NCI-H1694 (cell line): Measurements from ENCODE around the gene SCTR.

ENCODE experiments used
- DNase-seq: peaks from one replicate; lab custom pipeline; 2025; lab: John Stamatoyannopoulos, UW

SCTR gene

DNA sequence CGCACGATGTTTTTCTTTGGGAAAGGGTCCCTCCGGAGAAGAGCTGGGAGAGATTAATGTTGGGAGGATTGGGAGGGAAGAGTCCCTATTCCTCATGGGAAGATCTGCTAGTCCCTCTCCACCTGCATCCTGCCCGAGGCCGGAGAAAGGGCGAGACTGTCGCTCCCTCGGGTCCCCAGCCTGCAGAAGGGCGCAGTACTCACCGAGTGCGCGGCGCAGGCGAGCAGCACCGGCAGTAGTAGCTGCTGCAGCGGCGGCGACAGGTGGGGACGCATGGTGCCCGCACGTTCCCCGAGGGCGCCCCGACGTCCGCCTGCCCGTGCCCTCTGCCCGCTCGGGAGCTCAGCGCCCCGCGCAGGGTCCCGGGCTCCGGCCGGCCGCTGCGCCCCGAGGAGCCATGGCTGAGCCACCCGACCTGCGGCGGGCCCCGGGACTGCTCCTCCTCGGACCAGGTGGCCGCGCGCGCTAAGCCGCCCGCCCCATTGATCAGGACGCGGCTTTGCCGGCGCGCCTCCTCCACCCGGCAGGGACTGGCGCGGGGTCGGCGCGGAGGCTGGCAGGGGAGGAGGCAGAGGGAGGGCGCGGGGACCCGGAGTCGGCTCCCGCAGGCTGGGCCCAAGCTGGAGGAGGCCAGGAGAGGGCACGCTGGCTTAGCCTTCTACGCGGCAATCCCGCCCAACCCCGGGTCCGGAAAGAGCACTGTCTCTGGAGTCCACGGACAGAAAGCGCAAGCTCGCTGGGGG lies at the start of gene SCTR:
Gene SCTR (minus strand): TSS at position 532 of the 743 bp plus-strand sequence. CDS start 257 bp downstream, at position 275.
- DNase-seq = no peak

DNA sequence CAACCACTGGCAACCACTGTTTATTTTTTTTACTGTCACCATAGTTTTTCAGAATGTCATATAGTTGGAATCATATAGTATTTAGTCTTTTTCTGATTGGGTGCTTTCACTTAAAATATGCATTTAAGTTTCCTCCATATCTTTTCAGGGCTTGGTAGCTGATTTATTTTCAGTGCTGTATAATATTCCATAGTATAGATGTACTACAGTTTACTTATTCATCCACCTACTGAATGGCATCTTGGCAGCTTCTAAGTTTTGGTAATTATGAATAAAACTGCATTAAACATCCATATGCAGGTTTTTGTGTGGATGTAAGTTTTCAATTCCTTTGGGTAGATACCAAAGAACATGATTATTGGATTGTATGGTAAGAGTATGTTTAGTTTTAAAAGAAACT lies 43.0 kb upstream of the SCTR start:
- no peak for DNase-seq

DNA sequence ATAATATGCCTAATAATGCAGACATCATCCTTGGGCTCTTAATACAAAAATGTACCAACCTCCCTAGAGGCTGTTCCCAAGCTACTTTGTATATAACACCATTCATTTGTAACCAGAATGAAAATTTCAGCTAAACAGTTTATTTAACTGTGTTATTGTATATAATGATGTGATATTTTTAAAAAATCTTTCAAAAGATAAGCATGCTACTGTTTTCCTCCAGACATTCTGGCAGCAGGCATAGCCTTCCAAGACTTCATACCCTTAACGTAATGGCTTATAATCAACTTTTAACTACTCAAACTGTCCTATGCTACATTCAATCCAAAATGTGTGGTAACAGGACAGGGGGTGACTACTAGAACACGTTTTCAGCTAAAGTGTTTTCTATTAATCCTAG lies 41.2 kb upstream of the SCTR start:
- no peak for DNase-seq

DNA sequence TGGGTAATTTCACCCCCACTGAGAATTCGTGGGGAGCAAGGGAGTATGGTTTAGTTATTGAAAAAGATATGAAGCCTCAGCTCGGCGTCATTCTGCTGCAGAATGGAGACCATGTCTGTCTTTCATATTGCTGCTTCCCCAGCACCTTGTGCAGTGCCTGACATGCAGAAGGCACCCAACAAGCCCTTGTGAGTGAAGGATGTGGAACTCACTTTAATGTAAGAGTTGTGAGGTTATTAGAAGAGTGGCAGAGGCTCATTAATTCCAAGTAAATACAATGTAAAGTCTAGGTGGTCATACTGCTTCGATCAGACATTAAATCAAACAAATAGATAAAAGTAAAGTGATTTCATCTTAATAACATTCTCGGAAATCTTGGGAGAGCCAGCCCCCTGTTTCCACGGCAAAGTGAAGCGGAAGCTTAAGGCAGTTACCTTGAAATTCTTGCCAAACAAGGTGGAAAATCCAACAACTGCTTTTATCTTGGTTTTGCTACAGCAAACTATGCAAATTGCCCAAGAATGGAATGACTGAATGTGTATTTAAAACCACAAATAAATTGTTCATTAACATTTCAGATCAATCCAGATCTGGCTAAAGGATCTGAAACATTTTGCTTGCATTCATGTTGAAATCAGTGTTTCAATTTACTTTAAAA lies 29.5 kb upstream of the SCTR start:
- no peak for DNase-seq

DNA sequence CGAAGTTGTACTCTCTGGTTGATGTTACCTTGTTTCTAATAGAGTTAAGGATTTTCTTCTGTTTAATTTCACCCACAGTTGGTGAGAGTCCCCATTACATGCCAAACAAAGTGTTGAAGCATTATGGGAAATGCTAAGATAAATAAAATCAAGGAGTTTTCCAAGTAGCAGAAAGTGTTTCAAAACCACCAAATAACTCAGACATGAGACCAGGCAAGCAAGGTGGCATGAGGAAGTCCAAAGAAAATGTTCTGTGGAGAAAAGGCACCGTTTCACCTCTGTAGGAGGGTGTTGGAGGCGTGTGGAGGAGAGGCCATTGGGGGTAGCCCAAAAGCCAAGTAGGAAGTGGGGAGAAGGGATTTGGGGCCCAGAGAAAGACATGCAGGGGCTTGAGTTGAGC lies 28.6 kb upstream of the SCTR start:
- no peak for DNase-seq

DNA sequence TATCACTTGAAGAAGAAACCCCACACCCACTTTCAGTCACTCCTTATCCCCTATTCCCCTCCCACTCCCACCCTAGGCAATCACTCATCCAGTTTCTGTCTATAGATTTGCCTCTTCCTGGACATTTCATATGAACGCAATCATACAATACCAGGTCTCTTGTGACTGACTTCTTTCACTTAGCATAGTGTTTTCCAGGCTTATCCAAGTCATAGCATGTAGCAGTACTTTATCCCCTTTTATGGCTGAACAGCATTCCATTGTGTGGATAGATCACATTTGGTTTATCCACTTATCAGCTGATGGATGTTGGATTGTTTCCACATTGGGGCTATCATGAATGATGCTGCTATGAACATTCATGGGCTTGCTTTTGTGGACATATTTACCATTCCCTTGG lies 26.6 kb upstream of the SCTR start:
- DNase-seq = no peak

DNA sequence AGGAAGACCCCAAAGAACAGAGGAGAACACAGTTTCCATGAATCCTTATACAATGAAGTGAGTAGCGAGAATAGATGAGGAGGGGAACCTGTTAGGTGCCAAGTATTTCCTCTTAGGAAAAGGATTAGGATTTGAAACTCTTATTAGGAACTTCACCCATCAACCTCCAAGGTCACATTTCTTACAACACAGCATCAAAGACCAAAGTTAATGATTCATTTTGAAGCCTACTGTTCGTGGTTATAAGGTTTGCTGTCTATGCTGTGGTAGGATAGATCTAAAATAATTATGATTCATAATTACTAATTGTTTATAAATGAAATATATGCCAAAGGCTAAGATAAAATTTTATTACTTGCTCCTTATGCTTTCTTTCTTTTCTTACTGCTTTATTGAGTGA lies 26.1 kb upstream of the SCTR start:
- DNase-seq = no peak

DNA sequence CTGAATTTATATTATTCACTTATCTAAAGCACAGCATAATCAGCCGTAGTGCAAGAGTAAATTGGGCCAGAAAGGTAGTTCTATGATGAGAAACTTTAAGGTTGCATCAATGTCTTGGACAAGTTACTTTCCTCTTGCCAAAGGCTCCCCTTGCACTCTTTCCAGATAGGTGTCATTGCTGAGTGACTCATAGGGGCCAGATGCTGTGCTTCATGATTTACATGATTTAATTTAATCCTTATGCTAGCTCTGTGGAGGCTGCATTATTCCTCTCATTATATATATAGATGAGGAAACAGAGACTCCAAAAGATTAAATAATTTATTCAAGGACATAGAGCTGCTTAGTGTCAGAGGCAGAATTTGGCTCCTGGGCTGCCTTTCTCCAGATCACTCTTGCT lies 25.0 kb upstream of the SCTR start:
- peak; percentile 5 for DNase-seq

DNA sequence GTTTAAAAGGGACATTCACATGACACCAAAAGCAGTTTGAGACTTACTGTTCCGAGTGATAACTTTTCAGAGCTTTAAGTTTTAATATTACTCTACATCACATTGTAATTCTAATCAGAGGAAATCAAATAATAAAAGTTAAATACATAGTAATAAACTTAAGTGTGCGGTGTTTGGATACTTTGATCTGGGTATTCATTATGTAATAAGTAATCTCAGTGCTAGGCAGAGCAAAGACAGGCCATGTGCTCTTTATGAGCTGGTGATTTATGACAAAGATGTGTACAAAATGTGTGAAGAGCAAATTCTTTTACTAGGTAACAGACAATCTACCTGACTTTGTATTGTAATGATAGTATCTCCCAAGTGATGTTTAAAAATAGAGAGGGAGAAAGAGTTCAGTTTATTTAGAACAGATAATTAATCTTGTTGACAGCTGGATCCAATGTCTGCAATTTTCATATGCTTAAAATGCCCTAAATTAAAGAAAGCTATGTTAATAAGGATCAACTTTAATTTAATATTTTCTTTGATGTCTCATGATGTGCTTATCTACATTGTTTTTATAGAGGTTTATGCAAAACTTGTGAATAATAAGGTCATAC lies 24.3 kb upstream of the SCTR start:
- no peak for DNase-seq

DNA sequence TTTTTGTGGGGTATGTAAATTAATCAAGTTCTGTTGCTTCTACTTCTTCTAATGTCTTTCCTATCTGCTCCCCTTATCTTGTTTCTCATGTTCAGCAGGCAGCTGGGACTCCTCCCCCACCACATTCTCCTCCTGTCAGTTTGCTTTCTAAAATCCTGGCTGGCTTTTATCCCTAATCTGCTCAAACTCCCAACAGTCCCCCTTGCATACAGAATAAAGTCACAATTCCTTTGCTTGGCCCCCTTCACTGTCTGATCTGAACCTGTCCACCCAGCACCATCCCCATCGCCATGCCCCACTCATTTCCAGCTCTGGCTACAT lies 22.1 kb upstream of the SCTR start:
- DNase-seq = no peak

DNA sequence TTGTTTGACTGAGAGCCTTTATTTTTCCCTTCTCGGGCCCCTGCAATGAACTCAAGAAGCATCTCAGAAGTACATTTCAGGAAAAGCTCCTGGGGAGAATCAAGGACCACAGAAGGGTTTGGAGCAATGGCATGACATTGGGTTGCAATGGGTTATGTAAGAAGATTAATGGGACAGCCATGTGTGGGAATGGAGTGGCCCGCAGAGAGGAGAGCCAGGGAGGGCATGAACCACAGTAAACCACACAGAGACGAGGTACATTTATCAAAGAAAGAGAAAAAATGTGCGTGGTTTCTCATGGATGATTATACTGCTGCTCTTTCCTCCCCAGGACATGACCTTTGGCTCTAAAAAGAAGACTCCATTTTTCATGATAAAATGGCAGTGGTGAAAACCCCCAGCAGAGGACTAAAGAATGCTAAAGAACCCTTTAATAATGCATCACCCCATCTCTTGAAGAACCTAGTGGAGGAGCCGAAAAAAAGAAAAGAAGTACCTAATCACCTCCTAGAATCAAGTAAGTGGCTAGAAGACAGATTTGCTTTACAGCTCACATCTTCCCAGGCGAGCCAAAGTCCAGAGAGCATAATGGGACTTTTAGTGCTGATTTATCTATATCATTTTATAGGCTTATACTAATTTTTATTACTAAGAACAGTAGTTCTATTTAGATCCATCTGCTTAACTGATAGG lies 21.6 kb upstream of the SCTR start:
- DNase-seq = no peak

DNA sequence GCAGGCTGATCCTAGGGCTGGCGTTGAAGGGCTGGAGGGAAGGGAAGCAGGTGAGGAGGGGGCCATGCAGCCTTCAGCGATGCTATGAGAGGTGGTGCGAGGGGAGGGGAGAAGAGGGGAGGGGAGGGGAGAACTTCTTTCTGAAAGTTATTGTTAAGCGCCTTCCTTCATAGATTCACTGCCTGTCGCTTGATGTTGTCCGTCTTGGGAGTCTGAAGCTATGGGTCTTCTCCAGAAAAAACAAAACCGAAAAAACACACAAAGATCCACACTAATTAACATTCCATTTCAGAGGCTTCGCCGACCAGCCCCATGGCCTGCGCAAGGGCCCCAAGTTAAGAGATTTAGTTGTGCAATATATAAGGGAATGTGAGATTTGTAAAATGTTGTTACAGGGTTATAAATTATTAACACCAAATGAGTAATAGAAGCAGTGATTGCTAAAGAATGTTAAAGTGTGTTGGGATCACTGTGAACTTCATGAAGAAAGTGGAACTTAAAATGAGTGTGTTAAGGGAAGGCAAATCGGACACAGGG lies 20.7 kb upstream of the SCTR start:
- DNase-seq = no peak

DNA sequence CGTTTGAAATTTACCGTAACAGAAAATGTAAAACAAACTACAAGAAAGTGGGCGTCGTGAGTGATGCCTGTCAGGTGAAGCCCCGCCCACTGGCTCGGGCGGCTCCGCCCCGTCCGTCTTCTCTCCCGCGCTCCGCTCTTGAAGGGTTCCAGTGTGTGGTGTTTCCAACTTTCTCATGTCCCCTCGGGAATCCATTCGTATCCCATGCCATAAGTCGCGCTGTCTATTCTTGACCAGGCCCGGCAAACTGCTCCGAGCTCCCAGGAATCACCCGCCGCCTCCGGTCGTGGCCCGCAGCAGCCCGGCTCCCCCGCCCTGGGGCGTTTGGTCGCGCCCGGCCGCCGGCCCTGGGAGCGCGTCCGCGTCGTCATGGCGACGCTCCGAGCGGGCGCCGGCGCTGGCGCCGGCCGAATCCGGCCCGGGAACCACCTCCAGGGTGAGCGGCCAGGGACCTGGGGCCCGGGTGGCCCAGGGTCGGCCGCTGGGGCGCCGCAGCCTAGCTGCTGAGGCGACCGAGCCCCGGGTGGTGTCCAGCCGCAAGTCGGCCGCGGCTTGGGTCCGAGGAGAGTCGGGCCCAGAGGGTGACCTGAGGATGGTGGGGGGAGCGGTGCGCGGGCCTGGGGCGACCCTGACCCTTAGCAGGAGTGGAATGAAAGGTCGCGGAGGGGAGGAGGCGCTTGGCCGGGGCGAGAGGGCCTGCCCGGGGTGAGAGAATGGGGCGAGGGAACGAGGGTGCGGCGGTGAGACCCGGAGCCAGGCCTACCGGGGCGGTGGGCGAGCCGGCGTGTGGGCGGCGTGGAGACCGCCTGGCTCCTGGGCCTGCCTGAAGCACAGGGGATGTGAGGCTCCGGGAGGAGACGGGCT lies 20.0 kb upstream of the SCTR start, which contains the start of gene CFAP221:
Gene CFAP221 (plus strand): TSS at position 375 of the 864 bp plus-strand sequence. CDS start 1,683 bp downstream, outside the sequence.
- DNase-seq = peak; percentile 37

DNA sequence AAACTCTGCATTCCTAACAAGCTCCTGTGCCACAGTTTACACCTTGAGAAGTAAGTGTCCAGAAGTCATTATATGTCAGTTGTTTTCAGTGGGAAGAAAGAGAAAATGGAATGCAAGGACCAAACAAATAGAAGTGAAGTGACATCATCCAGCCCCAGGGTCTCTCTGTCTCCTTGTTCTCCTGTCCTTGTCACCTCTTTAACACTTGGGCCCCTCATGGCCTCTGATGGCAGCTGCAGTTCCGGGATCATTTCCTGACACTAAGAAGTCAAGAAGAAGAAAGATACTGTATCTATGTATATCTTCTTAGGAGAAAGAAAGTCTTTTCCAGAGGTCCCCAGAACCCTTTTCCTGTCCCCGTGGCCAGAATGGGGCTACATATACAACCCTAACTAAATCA lies 17.2 kb upstream of the SCTR start:
- DNase-seq = no peak

DNA sequence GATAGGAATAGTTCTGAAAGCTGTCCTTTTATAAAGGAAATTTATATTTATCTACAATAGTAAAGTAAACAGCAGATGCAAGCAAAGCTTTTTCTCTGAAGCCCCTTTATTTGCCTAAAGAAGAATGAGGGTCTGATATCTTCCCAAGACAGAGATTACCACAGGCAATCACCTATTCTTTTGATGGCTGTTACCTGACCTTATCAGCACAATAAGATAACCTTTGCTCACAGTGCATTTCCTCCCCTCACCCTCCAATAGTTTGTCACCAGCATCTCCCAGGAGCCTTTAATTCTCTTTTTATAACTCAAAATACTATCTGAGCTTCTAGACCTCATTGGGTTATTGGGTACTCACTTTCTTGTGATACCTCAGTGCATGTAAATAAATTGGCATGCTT lies 13.5 kb upstream of the SCTR start:
- DNase-seq = no peak

DNA sequence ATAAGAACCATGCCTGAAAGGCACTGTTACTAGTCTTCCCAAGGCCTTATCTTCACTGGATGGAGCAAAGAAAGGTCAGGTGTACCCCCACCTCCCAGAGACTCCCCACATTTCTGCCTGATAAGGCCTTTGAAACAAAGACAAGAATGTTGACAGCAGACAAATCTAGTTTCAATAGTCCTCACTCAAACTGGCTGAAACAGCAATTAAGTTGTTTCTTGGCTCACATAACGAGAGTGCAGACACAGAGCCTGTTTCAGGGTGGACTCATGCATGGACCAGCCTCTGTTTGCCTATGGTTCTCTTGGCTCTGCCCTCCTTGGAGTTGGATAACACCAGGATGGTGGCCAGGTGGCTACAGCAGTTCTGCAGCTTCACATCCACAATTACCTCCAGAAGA lies 12.4 kb upstream of the SCTR start:
- DNase-seq = no peak

DNA sequence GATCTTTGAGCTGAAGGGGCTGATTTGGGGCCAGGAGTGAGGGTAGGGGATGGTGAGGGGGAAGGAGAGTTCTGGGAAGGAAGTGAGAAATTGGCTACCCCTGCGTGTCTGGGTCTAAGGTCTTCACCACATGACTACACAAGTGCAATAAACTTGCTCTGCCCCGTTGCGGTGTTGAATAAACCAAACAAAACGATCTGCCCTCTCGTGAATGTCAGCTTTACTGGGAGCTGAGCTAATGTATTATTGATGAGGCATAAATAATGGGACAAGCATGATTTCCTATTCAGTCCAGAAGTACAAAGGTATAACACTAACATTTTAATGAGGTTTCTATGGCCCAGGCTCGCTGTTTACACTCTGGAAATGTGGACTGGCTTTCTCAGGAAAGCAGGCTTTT lies 11.9 kb upstream of the SCTR start:
- no peak for DNase-seq

DNA sequence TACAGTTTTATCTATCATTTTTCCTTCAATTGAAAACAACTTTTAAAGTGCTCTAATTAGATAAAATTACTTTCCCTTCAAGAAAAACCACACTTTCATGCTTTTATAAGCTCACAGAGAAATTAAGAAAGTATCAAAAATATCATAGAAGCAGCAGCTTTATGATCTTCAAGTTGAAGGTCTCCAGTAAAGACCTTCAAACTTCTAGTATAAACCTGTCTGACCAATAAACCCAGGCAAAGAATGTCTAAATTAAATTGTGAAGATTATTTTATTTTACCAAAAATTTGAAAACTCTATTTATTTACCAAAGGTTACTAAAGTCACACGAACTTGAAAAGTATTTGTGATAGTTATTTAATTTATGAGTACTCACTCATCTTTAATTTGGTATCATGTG lies 9.3 kb upstream of the SCTR start:
- DNase-seq = no peak

DNA sequence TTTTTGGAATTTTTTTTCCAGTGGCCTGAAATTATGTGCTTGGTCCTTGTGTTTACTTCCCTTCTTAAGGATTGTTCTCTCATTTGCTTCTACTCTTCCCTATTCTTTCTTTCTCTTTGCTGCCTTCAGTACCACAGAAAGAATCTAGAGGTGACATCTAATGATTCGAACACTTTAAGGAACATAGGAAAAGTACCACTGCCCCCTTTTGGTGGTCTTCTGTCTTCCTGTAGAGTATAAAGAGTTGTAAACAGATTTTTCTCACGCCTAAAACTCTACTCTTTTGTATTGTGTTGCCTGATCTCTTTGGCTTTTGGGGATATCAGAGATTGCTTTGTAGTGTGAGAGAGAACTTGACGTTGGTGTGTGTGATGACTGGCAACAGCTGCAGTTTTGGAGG lies 7.0 kb upstream of the SCTR start:
- peak; percentile 5 for DNase-seq

DNA sequence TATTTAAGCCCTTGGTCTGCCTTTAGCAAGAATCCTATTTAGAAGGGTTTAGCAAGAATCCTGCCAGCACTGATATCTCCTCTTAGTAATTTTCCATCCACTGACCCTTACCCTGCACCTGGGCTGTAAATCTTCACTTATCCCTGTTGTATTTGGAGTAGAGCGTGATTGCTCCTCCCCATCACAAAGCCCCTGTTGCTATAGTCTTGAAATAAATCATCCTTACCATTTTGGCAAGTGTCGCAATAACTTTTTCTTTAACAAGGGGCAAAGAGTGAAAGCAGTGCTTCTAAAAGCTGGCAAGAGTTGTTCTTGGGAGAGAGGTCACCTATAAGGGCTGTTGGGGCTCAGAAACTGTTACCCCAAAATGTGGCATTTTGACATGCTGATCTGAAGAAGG lies 3.7 kb upstream of the SCTR start:
- DNase-seq = no peak

DNA sequence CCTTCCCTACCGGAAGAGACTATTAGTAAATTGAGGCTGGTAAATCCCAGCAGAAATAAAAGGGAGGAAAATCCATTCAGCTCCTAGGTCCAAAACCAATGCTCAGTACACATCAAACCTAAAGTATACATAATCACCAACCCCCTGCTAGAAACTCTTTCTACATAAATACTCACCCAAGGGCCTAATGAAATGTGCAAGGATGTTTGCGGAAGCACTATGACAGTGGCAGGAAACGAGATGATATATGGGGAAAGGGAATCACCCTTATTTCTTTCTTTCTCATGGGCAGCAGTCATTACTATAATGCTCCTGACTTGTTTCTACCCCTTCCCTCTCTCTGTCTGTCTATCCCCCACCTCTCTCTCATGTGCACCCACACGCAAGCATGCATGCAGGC lies 1.3 kb upstream of the SCTR start:
- no peak for DNase-seq
